WERI-Rb-1 (cell line): ENCODE data around the gene RELN.

Experiments
- DNase-seq: peaks from one replicate; pipeline ENCODE4 v3.0.0-alpha.2; 2020
- H3K27ac ChIP-seq: fragments of 250-450 bp; sonication (Bioruptor Pico); 2 replicates; pipeline ENCODE4 v1.5.1; 2020; ENCODE audit warnings: mild to moderate bottlenecking, moderate library complexity
- H3K27me3 ChIP-seq: fragments of 250-450 bp; sonication (Bioruptor Pico); 2 replicates; pipeline ENCODE4 v1.5.1; 2021; ENCODE audit warnings: mild to moderate bottlenecking, low read depth, moderate library complexity; ENCODE audit not compliant: insufficient read depth, severe bottlenecking
- H3K36me3 ChIP-seq: fragments of 250-450 bp; sonication (Bioruptor Pico); 2 replicates; pipeline ENCODE4 v1.5.1; 2020; ENCODE audit warnings: mild to moderate bottlenecking, moderate library complexity
- H3K4me3 ChIP-seq: 2 replicates; pipeline ENCODE4 v1.5.1; 2011; ENCODE audit warnings: low read depth, mild to moderate bottlenecking, control low read depth, low read length
- H3K9me3 ChIP-seq: fragments of 250-450 bp; sonication (Bioruptor Pico); 2 replicates; pipeline ENCODE4 v1.5.1; 2021; ENCODE audit warnings: mild to moderate bottlenecking, moderate library complexity; ENCODE audit not compliant: severe bottlenecking
- CTCF ChIP-seq: IDR thresholded peaks from 2 replicates; pipeline ENCODE4 v1.5.1; 2011; ENCODE audit warnings: low read depth, mild to moderate bottlenecking, control low read depth, inconsistent platforms, low read length

Gene RELN

GRCh38 chr7:103929901-103930311, 59.6 kb downstream of the RELN start:
- no peak for DNase-seq
- no peaks in the 10 kb centered on the region for H3K36me3 ChIP-seq
- no peak overlapping the region for H3K4me3 ChIP-seq
- TF ChIP-seq CTCF: no peak
- H3K27me3 ChIP-seq: no peaks in the 10 kb centered on the region
- no peaks in the 10 kb centered on the region for H3K9me3 ChIP-seq
- no peak overlapping the region for H3K27ac ChIP-seq

- no peak for TF ChIP-seq CTCF
- Histone ChIP-seq H3K9me3 (no peaks in the 10 kb centered on the region), H3K27me3 (no peaks in the 10 kb centered on the region), H3K27ac (no peak overlapping the region), H3K36me3 (no peaks in the 10 kb centered on the region), H3K4me3 (no peak overlapping the region)
- no peak for DNase-seq
Measured at GRCh38 chr7:103928581-103928980, 60.9 kb downstream of the RELN start.

GRCh38 chr7:103924184-103924583, 65.3 kb downstream of the RELN start:
- TF ChIP-seq CTCF: no peak
- no peak for DNase-seq
- no peaks in the 10 kb centered on the region for H3K27me3 ChIP-seq
- H3K4me3 ChIP-seq: no peak overlapping the region
- H3K36me3 ChIP-seq: no peaks in the 10 kb centered on the region
- no peak overlapping the region for H3K27ac ChIP-seq
- H3K9me3 ChIP-seq: no peaks in the 10 kb centered on the region

GRCh38 chr7:103922407-103922806, 67.1 kb downstream of the RELN start:
- no peaks in the 10 kb centered on the region for H3K27me3 ChIP-seq
- H3K4me3 ChIP-seq: no peak overlapping the region
- no peak for DNase-seq
- no peak overlapping the region for H3K27ac ChIP-seq
- no peak for TF ChIP-seq CTCF
- no peaks in the 10 kb centered on the region for H3K9me3 ChIP-seq
- H3K36me3 ChIP-seq: no peaks in the 10 kb centered on the region

- Histone ChIP-seq H3K9me3 (no peaks in the 10 kb centered on the region), H3K27ac (no peak overlapping the region), H3K36me3 (no peaks in the 10 kb centered on the region), H3K4me3 (no peak overlapping the region), H3K27me3 (no peaks in the 10 kb centered on the region)
- DNase-seq: no peak
- TF ChIP-seq CTCF: no peak
Measured at GRCh38 chr7:103921692-103922091, 67.8 kb downstream of the RELN start.

- no peak for DNase-seq
- Histone ChIP-seq H3K27me3 (no peaks in the 10 kb centered on the region), H3K27ac (no peak overlapping the region), H3K36me3 (no peaks in the 10 kb centered on the region), H3K9me3 (no peaks in the 10 kb centered on the region), H3K4me3 (no peak overlapping the region)
- TF ChIP-seq CTCF: no peak
Measured at GRCh38 chr7:103919272-103919868, 70.1 kb downstream of the RELN start.
